Urinary bladder (tissue), 4 donors: ENCODE measurements around the gene KIF16B. TPM values are rescaled to one million over a fixed set of nuclear protein-coding genes. Genes with fewer than 3 reads are reported as not detected.

Experiments
- DNase-seq: peaks from one replicate; pipeline ENCODE4 v3.0.0-alpha.2; 2015; ENCODE audit errors: extremely low spot score
- H3K27ac ChIP-seq: one replicate; pipeline ENCODE4 v1.5.1; 2013; ENCODE audit warnings: low read depth, mild to moderate bottlenecking, moderate library complexity
- H3K36me3 ChIP-seq: one replicate; pipeline ENCODE4 v1.6.1; 2013; ENCODE audit warnings: mild to moderate bottlenecking, moderate library complexity; ENCODE audit not compliant: insufficient read depth
- H3K4me1 ChIP-seq: one replicate; pipeline ENCODE4 v1.6.1; 2013; ENCODE audit warnings: mild to moderate bottlenecking, moderate library complexity; ENCODE audit not compliant: insufficient read depth
- H3K4me3 ChIP-seq: one replicate; pipeline ENCODE4 v1.5.1; 2013; ENCODE audit warnings: low read depth, low read length
- WGBS: extraction: QIAGEN DNeasy Blood & Tissue Kit; methylation state at CpG from one replicate; pipeline ENCODE4 v1.1.7; 2013; 5-methylcytosine and 5-hydroxymethylcytosine counted together
- polyA plus RNA-seq: library from polyadenylated mRNA; stranded (reverse); fragments of 200-250 nt; gene quantifications from one replicate; pipeline ENCODE4 v1.2.3, GENCODE V29; 2013
- total RNA-seq: library from RNA; depleted of rRNA; stranded (reverse); fragments of >200 nt; gene quantifications from one replicate; pipeline ENCODE4 v1.2.3, GENCODE V29; 2014
- donor health status: healthy with polysubstance abuse.
- donor health status: healthy.

The KIF16B gene
- total and polyA plus RNA-seq, 2 donors = 9.8 to 23.6 TPM

DNA sequence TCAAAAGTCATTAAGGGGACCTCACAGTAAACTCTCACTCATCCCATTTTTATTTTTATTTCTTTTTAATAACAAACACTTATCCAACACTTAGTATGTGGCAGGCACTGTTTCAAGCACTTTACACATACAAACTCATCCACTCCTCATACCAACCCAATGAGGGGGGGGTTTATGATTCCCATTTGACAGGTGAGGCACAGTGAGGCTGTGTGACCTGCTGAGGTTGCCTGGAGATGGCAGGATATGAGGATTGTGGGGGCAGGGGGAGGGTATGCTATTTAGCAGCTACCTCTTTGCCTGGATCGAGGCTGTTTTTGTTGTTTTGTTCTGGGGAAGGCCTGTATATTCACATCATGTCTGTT, 219.8 kb downstream of the KIF16B start:
- DNase-seq = no peak
- Histone ChIP-seq H3K4me1 (no peaks in the 10 kb centered on the region), H3K4me3 (no peak overlapping the region), H3K36me3 (no peaks in the 10 kb centered on the region), H3K27ac (no peak overlapping the region)
- 89% methylated on average over 1 of the region's 1 CpG for WGBS

- no peak overlapping the region for H3K27ac ChIP-seq
- no peak for DNase-seq
- 97% methylated on average over 5 of the region's 5 CpGs for WGBS
- no peaks in the 10 kb centered on the region for H3K4me1 ChIP-seq
- H3K36me3 ChIP-seq = no peaks in the 10 kb centered on the region
- no peak overlapping the region for H3K4me3 ChIP-seq
Observed at GRCh38 chr20:16352751-16353416, 220.4 kb downstream of the KIF16B start.

GRCh38 chr20:16352321-16352720, 220.9 kb downstream of the KIF16B start:
- H3K27ac ChIP-seq = no peak overlapping the region
- H3K4me1 ChIP-seq = no peaks in the 10 kb centered on the region
- H3K4me3 ChIP-seq = no peak overlapping the region
- H3K36me3 ChIP-seq = no peaks in the 10 kb centered on the region
- 81% methylated on average over 4 of the region's 4 CpGs for WGBS
- no peak for DNase-seq

GRCh38 chr20:16351415-16351814, 221.8 kb downstream of the KIF16B start:
- Histone ChIP-seq H3K27ac (no peak overlapping the region), H3K4me3 (no peak overlapping the region), H3K36me3 (no peaks in the 10 kb centered on the region), H3K4me1 (no peaks in the 10 kb centered on the region)
- no peak for DNase-seq
- WGBS = 88% methylated on average over 9 of the region's 9 CpGs

DNA sequence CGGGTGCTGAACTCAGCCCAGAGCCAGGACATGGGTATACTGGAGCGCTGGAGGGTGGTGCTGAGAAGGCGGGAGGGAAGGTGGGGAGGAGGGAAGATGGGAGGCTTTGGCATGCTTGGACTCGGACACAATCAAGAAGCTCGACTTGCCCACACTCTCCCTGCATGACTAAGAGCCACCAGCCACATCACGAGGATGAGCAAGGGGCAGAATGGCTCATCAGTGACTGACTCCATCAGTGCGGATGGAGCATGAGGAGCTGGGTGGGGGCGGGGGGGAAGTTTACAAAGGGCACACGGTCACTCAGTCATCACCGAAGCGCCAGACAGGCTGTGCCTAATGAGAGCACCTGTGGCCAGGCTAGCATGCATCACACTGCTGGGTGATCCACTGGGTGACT, 222.8 kb downstream of the KIF16B start:
- Histone ChIP-seq H3K27ac (no peak overlapping the region), H3K36me3 (no peaks in the 10 kb centered on the region), H3K4me1 (no peaks in the 10 kb centered on the region), H3K4me3 (no peak overlapping the region)
- no peak for DNase-seq
- 93% methylated on average over 11 of the region's 11 CpGs for WGBS

DNA sequence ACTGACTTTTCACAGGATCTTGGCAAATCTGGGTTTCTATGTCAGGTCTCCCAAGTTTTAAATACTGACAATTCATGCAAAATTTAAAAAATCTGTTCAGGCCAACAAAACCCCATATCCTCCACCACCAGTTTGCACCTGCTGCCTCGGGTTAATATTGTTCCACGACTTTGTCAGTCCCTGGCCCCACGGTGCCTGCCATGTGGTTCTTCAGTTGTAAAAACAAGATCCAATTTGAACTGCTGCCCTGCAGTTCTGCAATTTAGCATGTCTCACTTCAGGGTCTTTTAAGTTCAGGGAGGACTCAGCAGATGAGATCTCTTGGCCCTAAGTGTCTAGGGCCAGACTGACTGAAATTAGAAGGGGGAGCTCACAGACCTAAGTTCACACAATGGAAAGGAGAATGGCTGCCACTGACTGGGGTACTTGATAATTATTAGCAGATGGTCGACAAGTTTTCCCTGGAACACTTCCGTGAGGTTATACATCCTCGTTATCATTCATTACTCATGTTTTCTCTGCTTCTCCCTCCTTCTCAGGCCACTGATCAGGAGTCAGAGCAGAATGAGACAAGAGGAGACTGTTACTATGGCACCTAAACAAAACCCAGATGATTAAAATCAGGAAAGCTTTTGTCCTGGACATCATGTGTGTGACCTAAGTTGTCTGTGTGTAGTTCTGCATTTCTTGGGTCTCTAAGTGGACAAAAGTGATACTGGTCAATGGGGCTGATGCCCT, 223.6 kb downstream of the KIF16B start:
- WGBS = 58% methylated on average over 6 of the region's 6 CpGs
- H3K4me3 ChIP-seq = no peak overlapping the region
- H3K27ac ChIP-seq = no peak overlapping the region
- DNase-seq = no peak
- H3K4me1 ChIP-seq = no peaks in the 10 kb centered on the region
- no peaks in the 10 kb centered on the region for H3K36me3 ChIP-seq

DNA sequence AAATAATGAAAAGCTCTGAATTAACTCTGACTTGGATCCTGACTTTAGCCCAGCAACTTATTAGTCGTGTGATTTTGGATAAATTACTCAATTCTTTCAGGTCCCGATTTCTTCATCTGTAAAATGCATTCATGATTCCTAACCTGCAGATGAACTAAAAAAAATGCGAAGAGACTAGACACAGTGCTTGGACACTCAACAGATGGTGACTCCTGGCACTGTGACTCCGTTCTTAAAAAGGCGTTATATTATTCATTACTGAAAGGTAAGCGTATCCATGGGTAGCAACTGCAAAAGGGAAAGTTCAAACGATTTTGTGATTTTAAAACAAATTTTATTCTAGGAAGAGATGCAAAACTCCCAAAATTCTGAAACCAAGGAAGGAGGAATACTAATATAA, 226.3 kb downstream of the KIF16B start:
- no peaks in the 10 kb centered on the region for H3K36me3 ChIP-seq
- DNase-seq = no peak
- H3K4me1 ChIP-seq = no peaks in the 10 kb centered on the region
- H3K27ac ChIP-seq = no peak overlapping the region
- H3K4me3 ChIP-seq = no peak overlapping the region
- WGBS = 96% methylated on average over 7 of the region's 7 CpGs

DNA sequence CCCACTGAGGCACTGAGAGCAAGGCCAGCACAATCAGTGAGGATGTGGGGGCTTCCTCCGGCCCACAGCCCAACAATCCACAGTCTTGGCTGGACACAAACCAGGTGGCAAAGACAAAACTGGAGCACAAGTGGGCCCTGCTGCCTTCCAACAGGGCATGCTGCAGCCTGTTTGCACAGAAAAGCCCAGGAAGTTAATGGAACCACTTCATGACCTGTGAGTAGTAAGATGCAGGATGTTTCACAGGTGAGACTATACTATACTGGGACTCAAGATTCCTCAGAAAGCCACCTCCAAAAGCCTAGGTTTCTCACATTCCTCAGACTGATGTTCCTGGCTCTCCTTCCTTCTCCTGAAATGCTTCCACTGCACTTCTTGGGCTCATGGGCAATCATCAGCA, 235.5 kb downstream of the KIF16B start:
- no peak overlapping the region for H3K4me3 ChIP-seq
- DNase-seq = no peak
- no peak overlapping the region for H3K27ac ChIP-seq
- H3K4me1 ChIP-seq = no peaks in the 10 kb centered on the region
- 88% methylated on average over 1 of the region's 1 CpG for WGBS
- H3K36me3 ChIP-seq = no peaks in the 10 kb centered on the region

DNA sequence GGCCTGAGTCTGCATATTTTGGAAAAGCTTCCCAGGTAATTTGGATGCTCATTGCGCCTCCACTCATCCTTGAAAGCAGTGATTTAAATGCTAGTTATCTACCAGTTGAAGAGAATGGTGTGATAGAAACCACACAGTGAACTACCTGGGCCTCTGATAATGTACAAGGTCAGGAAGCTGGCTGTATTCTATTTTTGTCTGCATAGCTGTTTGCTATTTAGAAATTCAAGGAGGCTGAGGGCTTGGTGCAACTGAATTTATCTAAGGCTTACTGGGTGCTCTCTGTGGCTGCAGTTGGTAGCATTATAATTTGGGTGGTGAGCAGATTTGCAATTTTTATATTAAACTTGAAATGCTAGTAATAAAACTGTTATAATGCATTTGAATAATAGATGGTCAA, 245.6 kb downstream of the KIF16B start:
- H3K27ac ChIP-seq = no peak overlapping the region
- H3K4me3 ChIP-seq = no peak overlapping the region
- no peaks in the 10 kb centered on the region for H3K4me1 ChIP-seq
- no peak for DNase-seq
- 99% methylated on average over 1 of the region's 1 CpG for WGBS
- no peaks in the 10 kb centered on the region for H3K36me3 ChIP-seq

DNA sequence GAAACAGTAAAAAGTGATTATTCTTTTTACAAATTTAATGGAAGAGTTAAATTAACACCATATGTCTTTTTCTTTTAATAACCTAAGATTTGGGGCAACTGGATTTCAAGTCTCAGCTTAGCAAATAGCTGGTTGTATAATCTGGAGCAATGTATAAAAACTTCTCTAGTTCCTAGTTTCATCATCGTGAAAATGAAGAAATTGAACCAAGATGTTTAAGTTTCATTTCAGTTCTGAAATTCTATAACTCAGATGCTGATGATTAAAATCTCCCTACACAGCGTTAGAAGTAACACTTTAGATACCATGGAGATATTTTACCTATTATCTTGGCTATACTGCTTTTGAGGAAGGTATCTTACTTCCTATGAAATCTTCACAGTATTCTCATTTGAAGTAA, 252.0 kb downstream of the KIF16B start:
- 88% methylated on average over 2 of the region's 2 CpGs for WGBS
- H3K36me3 ChIP-seq = no peaks in the 10 kb centered on the region

DNA sequence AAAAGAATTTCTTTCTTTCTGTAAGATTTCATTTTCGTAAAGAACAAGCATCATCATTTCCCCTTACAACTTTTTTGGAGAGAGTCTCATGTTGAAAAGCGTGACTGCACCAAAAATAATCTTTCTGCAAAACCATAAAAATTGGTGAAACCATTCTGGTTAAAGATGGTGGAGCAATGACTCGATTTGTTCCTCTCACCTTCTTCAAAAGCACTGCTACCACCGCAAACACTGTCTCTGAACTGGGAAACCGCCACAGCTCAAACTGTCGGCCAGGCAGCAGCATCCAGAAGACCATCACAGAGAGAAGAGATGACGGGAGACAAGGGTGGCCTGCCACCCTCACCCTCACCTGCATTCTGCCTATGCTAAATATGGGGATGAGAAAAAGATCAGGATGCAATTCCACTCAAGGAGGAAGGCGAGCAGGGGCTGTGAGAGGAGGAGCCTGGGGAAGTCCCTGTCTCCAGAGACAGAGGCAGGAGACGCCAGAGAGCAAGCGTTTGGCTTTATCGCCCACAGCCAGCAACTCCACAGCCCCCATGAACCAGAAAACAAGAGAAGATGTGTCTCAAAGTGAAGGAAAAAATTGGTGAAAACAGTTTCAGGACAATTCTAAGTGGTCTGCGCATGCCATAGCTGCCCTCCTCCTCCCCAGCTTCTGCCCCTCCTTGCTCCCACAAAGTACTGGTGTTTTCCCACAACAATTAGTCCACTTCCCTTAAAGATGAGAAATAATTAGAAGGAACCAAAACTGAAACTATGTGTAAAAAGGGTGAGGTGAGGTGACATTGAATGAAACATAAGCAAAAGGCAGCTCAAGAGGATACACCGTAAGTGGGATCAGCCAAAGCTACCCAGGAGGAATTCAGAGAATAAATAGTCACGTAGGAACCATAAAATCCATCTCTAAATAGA, 255.5 kb downstream of the KIF16B start:
- WGBS = 92% methylated on average over 14 of the region's 14 CpGs
- no peak overlapping the region for H3K4me3 ChIP-seq
- H3K27ac ChIP-seq = no peak overlapping the region
- no peaks in the 10 kb centered on the region for H3K36me3 ChIP-seq
- H3K4me1 ChIP-seq = no peaks in the 10 kb centered on the region
- no peak for DNase-seq

More for the DNA sequence above, 252.0 kb downstream of the KIF16B start:
- DNase-seq = no peak
- Histone ChIP-seq H3K4me1 (no peaks in the 10 kb centered on the region), H3K4me3 (no peak overlapping the region), H3K27ac (no peak overlapping the region)

- 89% methylated on average over 3 of the region's 3 CpGs for WGBS
- no peak overlapping the region for H3K27ac ChIP-seq
- no peaks in the 10 kb centered on the region for H3K36me3 ChIP-seq
- H3K4me3 ChIP-seq = no peak overlapping the region
- DNase-seq = no peak
- H3K4me1 ChIP-seq = no peaks in the 10 kb centered on the region
Observed at GRCh38 chr20:16316513-16316912, 256.7 kb downstream of the KIF16B start.

DNA sequence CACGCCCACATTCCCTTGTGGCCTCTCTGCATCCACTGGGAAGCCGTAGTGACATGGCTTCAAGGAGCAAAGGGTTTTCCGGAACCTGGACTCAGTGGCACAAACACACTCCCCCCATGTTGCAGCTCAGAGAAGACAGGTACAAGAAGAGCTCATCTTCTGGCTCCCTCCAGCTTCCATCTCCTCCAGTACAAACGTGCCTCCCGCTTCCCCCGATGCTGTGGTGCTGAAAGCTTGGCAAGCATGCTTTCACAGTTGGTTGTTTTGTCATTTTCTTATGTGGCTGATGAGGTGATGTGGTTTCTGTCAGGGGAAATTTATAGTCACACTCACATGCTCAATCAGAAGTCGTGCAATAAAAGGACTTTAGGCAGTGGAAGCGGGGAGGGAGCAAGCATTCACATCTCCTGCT, 258.5 kb downstream of the KIF16B start:
- H3K36me3 ChIP-seq = no peaks in the 10 kb centered on the region
- no peak overlapping the region for H3K27ac ChIP-seq
- DNase-seq = no peak
- H3K4me3 ChIP-seq = no peak overlapping the region
- H3K4me1 ChIP-seq = no peaks in the 10 kb centered on the region
- 92% methylated on average over 8 of the region's 8 CpGs for WGBS

DNA sequence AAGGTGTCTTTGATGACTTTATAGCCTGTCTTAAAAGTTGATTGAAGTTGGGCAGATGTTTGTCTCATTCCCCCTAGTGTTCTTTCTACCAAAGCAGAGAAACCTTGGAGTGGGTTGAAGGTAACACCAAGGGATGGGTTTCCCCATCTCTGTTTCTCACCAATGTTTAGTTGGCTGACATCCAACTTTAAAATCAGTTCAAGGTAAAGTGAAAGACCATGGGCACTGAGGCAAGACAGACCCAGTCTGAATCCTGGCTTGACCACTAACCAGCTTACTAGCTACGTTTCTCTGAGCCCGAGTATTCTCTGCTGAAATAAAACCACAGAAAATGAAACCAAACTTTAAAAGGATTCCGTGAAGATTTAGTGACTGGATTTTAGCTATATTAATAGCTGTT, 258.9 kb downstream of the KIF16B start:
- no peak overlapping the region for H3K27ac ChIP-seq
- H3K4me1 ChIP-seq = no peaks in the 10 kb centered on the region
- H3K36me3 ChIP-seq = no peaks in the 10 kb centered on the region
- no peak overlapping the region for H3K4me3 ChIP-seq
- 94% methylated on average over 3 of the region's 3 CpGs for WGBS
- DNase-seq = no peak
